Skeletal muscle tissue (tissue), 4 donors: ENCODE data around the gene PTPRN2. TPM values are rescaled to one million over a fixed set of nuclear protein-coding genes. Genes with fewer than 3 reads are reported as not detected.

Source experiments
- H3K27ac ChIP-seq: one replicate; pipeline ENCODE4 v1.7.0; 2013; ENCODE audit warnings: mild to moderate bottlenecking, low read depth, low read length, inconsistent platforms
- H3K27me3 ChIP-seq, 3 donors: one replicate each; pipeline ENCODE4 v1.7.0; 2013; ENCODE audit warnings: low read length in 3 of 3; ENCODE audit not compliant: control insufficient read depth in 3 of 3, insufficient read depth in 3 of 3
- H3K36me3 ChIP-seq, 3 donors: one replicate each; pipeline ENCODE4 v1.7.0; 2013; ENCODE audit warnings: low read length in 3 of 3; ENCODE audit not compliant: control insufficient read depth in 3 of 3, insufficient read depth in 3 of 3
- H3K4me1 ChIP-seq, 3 donors: one replicate each; pipeline ENCODE4 v1.7.0; 2013; ENCODE audit warnings: low read length in 3 of 3, mild to moderate bottlenecking in 3 of 3; ENCODE audit not compliant: control insufficient read depth in 3 of 3, insufficient read depth in 3 of 3
- H3K4me3 ChIP-seq, 3 donors: one replicate each; pipeline ENCODE4 v1.7.0; 2013; ENCODE audit warnings: low read length in 3 of 3
- H3K9ac ChIP-seq, 3 donors: one replicate each; pipeline ENCODE4 v1.7.0; 2013; ENCODE audit warnings: low read length in 3 of 3, mild to moderate bottlenecking in 3 of 3, moderate library complexity in 2 of 3, low read depth in 1 of 3
- H3K9me3 ChIP-seq, 3 donors: one replicate each; pipeline ENCODE4 v1.7.0; 2013; ENCODE audit warnings: low read length in 3 of 3; ENCODE audit not compliant: control insufficient read depth in 3 of 3
- total RNA-seq: library from RNA; depleted of rRNA; stranded (reverse); fragments of >200 nt; gene quantifications from one replicate; pipeline ENCODE4 v1.2.3, GENCODE V29; 2014
- donor health status: Osteomylitis.

The PTPRN2 gene
- total RNA-seq, 1 donor from 2014 or later = 1.6 TPM

DNA sequence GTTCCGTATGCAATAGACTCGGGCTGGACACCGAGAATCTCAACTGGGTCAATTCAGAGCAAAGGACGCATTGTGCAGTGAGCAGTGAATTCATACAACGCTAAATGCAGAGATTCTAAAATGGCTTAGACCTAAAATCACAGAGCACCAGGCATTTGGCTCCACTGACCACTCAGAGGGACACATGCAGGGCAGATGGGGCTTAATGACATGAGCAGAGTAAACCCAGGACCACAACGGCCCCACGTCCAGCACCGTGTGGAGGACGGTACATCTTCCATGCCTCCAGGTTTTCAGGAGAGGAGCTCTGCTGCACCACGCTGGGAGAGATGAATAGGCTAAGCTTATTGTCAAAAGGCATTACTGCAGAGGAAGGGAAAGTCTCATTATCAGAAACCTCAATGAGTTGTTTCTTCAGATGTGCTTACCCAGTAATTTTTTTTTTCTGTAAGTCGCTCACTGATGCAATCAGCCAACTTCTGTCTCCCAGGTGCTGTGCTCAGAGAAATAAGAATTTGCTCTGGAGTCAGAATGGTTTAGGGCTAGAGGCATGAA is 555.0 kb downstream of the PTPRN2 start:
- Histone ChIP-seq H3K4me3 (no peak overlapping the region), H3K9me3 (peaks cover 0 to 6% (median 0%) of the 10 kb centered on the region in 3 donors), H3K27me3 (peaks cover 0 to 4% (median 0%) of the 10 kb centered on the region in 3 donors), H3K9ac (no peak overlapping the region), H3K4me1 (no peaks in the 10 kb centered on the region), H3K36me3 (no peaks in the 10 kb centered on the region), H3K27ac (no peak overlapping the region)

DNA sequence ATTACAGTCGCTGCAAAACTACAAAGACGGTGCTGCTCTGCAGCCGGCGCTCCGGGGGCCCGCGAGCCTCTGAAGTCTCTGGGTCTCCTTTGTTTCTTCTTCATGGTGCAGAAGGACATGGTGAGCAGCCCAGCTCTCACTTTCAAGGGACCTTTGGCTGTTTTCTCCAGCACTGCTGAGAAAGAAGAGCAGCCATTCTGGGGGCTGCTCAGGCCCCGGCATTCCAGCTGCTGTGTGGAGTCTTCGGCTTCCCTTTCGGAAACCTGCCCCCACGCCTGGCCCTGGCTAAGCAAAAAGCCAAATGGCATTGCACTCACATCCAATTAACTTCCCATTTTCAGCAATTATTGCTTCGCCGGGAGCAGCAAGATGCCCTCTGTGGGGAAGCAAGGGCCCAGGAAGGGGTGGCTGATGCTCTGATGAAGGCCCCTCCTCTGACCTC is 555.7 kb downstream of the PTPRN2 start:
- Histone ChIP-seq H3K27me3 (peaks cover 0 to 4% (median 0%) of the 10 kb centered on the region in 3 donors), H3K9ac (no peak overlapping the region), H3K9me3 (peaks cover 0 to 3% (median 0%) of the 10 kb centered on the region in 3 donors), H3K27ac (no peak overlapping the region), H3K4me3 (no peak overlapping the region), H3K36me3 (no peaks in the 10 kb centered on the region), H3K4me1 (no peaks in the 10 kb centered on the region)

GRCh38 chr7:158030566-158030965 is 557.1 kb downstream of the PTPRN2 start:
- H3K9me3 ChIP-seq = no peaks in the 10 kb centered on the region
- H3K36me3 ChIP-seq = no peaks in the 10 kb centered on the region
- H3K27me3 ChIP-seq = peaks cover 0 to 4% (median 0%) of the 10 kb centered on the region in 3 donors
- no peaks in the 10 kb centered on the region for H3K4me1 ChIP-seq
- H3K4me3 ChIP-seq = no peak overlapping the region
- no peak overlapping the region for H3K27ac ChIP-seq
- no peak overlapping the region for H3K9ac ChIP-seq

DNA sequence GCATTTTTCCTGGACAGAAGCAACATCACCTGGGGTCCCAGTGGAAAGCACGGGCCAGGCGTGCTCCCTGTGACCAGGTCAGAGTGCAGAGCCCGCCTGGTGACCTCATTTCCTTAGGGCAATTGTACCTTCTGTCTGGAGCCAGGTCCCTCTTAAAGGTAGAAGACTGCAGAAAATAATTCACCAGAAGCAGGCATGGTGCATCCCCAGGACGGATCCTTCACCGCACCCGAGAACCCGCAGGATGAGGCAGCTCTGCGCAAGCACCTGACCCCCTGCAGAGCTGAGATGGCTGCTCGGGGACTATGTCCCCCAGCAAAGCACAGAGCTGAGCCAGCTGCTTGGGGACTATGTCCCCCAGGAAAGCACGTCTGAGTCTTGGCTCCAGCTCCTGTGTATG is 557.6 kb downstream of the PTPRN2 start:
- Histone ChIP-seq H3K4me1 (no peaks in the 10 kb centered on the region), H3K36me3 (no peaks in the 10 kb centered on the region), H3K27ac (no peak overlapping the region), H3K9ac (no peak overlapping the region), H3K4me3 (no peak overlapping the region), H3K27me3 (peaks cover 0 to 4% (median 0%) of the 10 kb centered on the region in 3 donors), H3K9me3 (no peaks in the 10 kb centered on the region)

DNA sequence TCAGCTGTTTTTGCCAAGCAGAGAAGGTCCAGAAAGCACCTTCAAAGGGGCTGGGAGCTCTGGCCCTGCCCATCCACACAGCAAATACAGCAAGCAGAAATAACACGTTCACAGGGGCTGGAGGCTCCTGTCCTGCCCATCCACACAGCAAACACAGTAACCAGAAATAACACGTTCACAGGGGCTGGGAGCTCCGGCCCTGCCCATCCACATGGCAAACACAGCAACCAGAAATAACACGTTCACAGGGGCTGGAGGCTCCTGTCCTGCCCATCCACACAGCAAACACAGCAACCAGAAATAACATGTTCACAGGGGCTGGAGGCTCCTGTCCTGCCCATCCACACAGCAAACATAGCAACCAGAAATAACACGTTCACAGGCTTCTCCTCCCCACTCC is 558.1 kb downstream of the PTPRN2 start:
- Histone ChIP-seq H3K4me3 (no peak overlapping the region), H3K36me3 (no peaks in the 10 kb centered on the region), H3K27ac (no peak overlapping the region), H3K9me3 (no peaks in the 10 kb centered on the region), H3K9ac (no peak overlapping the region), H3K4me1 (no peaks in the 10 kb centered on the region), H3K27me3 (peaks cover 0 to 4% (median 0%) of the 10 kb centered on the region in 3 donors)

DNA sequence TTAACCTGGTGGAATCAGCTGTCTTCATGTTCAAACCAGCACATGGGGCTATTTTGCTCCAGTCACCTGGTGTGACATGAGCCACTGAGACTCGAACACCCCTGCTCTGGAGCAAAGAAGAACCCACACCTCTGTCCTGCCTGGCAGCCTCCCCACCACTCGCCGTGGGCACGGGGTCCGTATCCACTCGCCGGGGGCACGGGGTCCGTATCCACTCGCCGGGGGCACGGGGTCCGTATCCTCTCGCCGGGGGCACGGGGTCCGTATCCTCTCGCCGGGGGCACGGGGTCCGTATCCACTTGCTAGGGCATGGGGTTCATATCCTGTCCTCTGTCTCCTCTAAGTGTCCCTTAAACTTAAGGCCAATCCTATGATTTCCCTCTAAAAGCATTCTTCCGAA is 558.7 kb downstream of the PTPRN2 start:
- Histone ChIP-seq H3K27me3 (peaks cover 0 to 4% (median 0%) of the 10 kb centered on the region in 3 donors), H3K36me3 (no peaks in the 10 kb centered on the region), H3K9me3 (no peaks in the 10 kb centered on the region), H3K27ac (no peak overlapping the region), H3K4me3 (no peak overlapping the region), H3K4me1 (no peaks in the 10 kb centered on the region), H3K9ac (no peak overlapping the region)

GRCh38 chr7:158028290-158028941 is 559.2 kb downstream of the PTPRN2 start:
- peaks cover 0 to 4% (median 0%) of the 10 kb centered on the region in 3 donors for H3K27me3 ChIP-seq
- no peaks in the 10 kb centered on the region for H3K9me3 ChIP-seq
- H3K4me1 ChIP-seq = no peaks in the 10 kb centered on the region
- H3K27ac ChIP-seq = no peak overlapping the region
- H3K9ac ChIP-seq = no peak overlapping the region
- H3K4me3 ChIP-seq = no peak overlapping the region
- no peaks in the 10 kb centered on the region for H3K36me3 ChIP-seq

DNA sequence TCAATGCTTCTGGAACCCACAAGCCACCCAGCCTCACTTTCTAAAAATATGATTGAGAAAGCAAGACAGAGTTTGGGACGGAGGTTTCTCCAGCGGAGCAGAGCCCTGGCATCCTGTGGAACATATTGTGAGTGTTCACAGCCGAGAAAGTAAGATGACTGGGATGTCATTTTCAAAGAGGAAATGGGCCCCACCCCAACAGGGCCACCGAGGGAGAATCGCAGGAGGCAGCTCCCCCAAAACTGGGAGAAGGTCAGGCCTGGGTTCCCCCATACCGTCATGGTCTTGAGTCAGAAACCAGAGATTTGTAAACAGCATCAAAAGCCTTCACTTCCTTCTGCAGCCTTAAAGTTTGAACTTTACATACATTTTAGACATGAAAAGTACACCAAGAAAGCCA is 560.0 kb downstream of the PTPRN2 start:
- Histone ChIP-seq H3K9ac (no peak overlapping the region), H3K27me3 (peaks cover 0 to 3% (median 0%) of the 10 kb centered on the region in 3 donors)

GRCh38 chr7:158026636-158027265 is 560.9 kb downstream of the PTPRN2 start:
- no peak overlapping the region for H3K27ac ChIP-seq
- H3K9ac ChIP-seq = no peak overlapping the region
- no peaks in the 10 kb centered on the region for H3K36me3 ChIP-seq
- H3K27me3 ChIP-seq = peaks cover 0 to 3% (median 0%) of the 10 kb centered on the region in 3 donors
- no peaks in the 10 kb centered on the region for H3K9me3 ChIP-seq
- no peak overlapping the region for H3K4me3 ChIP-seq
- no peaks in the 10 kb centered on the region for H3K4me1 ChIP-seq

More for the DNA sequence above, 560.0 kb downstream of the PTPRN2 start:
- H3K9me3 ChIP-seq = no peaks in the 10 kb centered on the region
- no peaks in the 10 kb centered on the region for H3K36me3 ChIP-seq
- H3K27ac ChIP-seq = no peak overlapping the region
- no peak overlapping the region for H3K4me3 ChIP-seq
- no peaks in the 10 kb centered on the region for H3K4me1 ChIP-seq
